Gastrocnemius medialis (tissue), 4 donors: ENCODE results near the gene IFT122. TPM values are rescaled to one million over a fixed set of nuclear protein-coding genes. Genes with fewer than 3 reads are reported as not detected.

ENCODE experiments used
- ATAC-seq, 2 donors: fragments of 150-250 bp; one replicate each; pipeline ENCODE4 v1.9.1; 2016
- DNase-seq, 2 donors: peaks; one replicate each; pipeline ENCODE4 v3.0.0-alpha.2; 2019
- H3K27ac ChIP-seq, 4 donors: fragments of 200-600 bp; sonication (generic); 1 replicate in 1 of 4; 2 replicates in 3 of 4; pipeline ENCODE4 v1.5.1; 2016 to 2018; ENCODE audit warnings: mild to moderate bottlenecking in 2 of 4, moderate library complexity in 1 of 4
- H3K27me3 ChIP-seq, 3 donors: fragments of 200-600 bp; sonication (generic) in 2 of 3; 1 replicate in 1 of 3; 2 replicates in 2 of 3; pipeline versions ENCODE4 v1.5.1 to v1.6.0; 2016 to 2019; ENCODE audit warnings: mild to moderate bottlenecking in 1 of 3, moderate library complexity in 1 of 3
- H3K36me3 ChIP-seq, 2 donors: fragments of 200-600 bp; sonication (generic) in 1 of 2; one replicate each; pipeline ENCODE4 v1.5.1; 2017 to 2018
- H3K4me1 ChIP-seq, 2 donors: fragments of 200-600 bp; sonication (generic) in 1 of 2; one replicate each; pipeline ENCODE4 v1.5.1; 2016 to 2017; ENCODE audit warnings: mild to moderate bottlenecking in 2 of 2
- H3K4me3 ChIP-seq, 4 donors: fragments of 200-600 bp; sonication (generic) in 3 of 4; 1 replicate in 1 of 4; 2 replicates in 3 of 4; pipeline ENCODE4 v1.5.1; 2016 to 2019; ENCODE audit warnings: mild to moderate bottlenecking in 2 of 4
- H3K9me3 ChIP-seq, 3 donors: fragments of 200-600 bp; sonication (generic) in 2 of 3; 1 replicate in 1 of 3; 2 replicates in 2 of 3; pipeline ENCODE4 v1.5.1; 2016 to 2019
- POLR2A ChIP-seq, 2 donors: fragments of 450-650 bp; IDR thresholded peaks; one replicate each; pipeline ENCODE4 v1.6.1; 2017; ENCODE audit warnings: antibody characterized with exemption in 2 of 2, mild to moderate bottlenecking in 2 of 2, moderate library complexity in 2 of 2
- in situ Hi-C, 4 donors: fragments of 200-750 bp; cut with MboI; loops; one replicate each; pipeline versions ENCODE4 v1.15.0 to v1.8.0; 2017; ENCODE audit warnings: low sequenced_read_pairs in 4 of 4
- intact Hi-C: fragments of 100-400 bp; cut with DNase I; formaldehyde crosslinking; loops from one replicate; pipeline ENCODE4 v1.15.1; 2023; ENCODE audit warnings: low total_unique reads
- total RNA-seq, 4 donors: library from RNA; depleted of rRNA; stranded (reverse); fragments of >200 nt; gene quantifications; one replicate each; pipeline versions ENCODE4 v1.1.0 to v1.2.3, GENCODE V29; 2016
- TF ChIP-seq, protein P1 (sequence below), 5 experiments: fragments of 450-650 bp in 3 of 5; fragments of 200-600 bp in 2 of 5; sonication (generic) in 2 of 5; IDR thresholded peaks in 4 of 5; conservative IDR thresholded peaks in 1 of 5; 1 replicate in 4 of 5; 2 replicates in 1 of 5; pipeline ENCODE4 v1.5.1; 2016 to 2019; ENCODE audit warnings: antibody characterized with exemption in 5 of 5, mild to moderate bottlenecking in 3 of 5, moderate library complexity in 3 of 5

The IFT122 gene
- total RNA-seq, 4 donors from 2014 or later, result 4.6 to 16.4 (median 5.9) TPM

DNA sequence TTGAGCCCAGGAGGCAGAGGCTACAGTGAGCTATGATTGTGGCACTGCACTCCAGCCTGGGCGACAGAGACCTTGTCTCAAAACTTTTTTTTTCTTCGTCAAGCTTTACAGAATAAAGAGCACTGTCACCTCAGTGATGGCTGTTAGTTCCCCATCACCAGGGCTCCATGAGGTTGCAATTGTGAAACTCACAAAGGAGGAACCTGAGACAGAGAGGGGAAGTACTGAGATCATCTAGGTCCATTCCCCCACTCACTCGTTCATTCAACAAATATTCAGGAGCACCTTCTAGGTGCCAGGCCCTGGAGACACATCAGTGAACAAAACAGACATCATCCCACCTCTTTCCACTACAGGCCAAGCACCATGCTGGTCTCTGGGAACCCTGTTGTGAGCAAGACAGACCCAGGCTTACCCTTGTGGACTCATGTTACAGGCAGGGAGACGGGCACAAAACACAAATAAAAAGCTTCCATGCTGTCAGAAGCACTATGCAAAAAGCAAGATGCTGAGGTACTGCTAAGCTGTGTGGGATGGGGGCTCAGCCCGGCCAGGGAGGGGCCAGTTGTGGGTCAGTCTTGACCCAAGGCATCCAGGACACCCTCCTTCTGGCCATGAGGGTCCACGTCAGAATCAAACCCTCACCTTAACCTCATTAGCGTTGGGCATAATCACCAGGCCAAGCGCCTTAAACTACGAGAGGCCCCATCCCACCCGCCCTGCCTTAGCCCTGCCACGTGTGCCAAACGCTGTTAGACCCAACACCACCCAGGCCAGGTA, 86.3 kb downstream of the IFT122 start:
- TF ChIP-seq POLR2A (IDR thresholded peaks at IDR 0.05), result no peak
- TF ChIP-seq, protein P1, sequence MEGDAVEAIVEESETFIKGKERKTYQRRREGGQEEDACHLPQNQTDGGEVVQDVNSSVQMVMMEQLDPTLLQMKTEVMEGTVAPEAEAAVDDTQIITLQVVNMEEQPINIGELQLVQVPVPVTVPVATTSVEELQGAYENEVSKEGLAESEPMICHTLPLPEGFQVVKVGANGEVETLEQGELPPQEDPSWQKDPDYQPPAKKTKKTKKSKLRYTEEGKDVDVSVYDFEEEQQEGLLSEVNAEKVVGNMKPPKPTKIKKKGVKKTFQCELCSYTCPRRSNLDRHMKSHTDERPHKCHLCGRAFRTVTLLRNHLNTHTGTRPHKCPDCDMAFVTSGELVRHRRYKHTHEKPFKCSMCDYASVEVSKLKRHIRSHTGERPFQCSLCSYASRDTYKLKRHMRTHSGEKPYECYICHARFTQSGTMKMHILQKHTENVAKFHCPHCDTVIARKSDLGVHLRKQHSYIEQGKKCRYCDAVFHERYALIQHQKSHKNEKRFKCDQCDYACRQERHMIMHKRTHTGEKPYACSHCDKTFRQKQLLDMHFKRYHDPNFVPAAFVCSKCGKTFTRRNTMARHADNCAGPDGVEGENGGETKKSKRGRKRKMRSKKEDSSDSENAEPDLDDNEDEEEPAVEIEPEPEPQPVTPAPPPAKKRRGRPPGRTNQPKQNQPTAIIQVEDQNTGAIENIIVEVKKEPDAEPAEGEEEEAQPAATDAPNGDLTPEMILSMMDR (IDR thresholded peaks at IDR 0.05 in 4 of 5, conservative IDR thresholded peaks at IDR 0.05 in 1 of 5), result no peak
- ATAC-seq (no peak), DNase-seq (no peak)
- no peak overlapping the region for H3K4me3 ChIP-seq
- in situ Hi-C loops, result no loop called here
- H3K27me3 ChIP-seq, result no peaks in the 10 kb centered on the region
- no peaks in the 10 kb centered on the region for H3K36me3 ChIP-seq
- no peaks in the 10 kb centered on the region for H3K9me3 ChIP-seq
- intact Hi-C loops, result no loop called here
- H3K4me1 ChIP-seq, result no peaks in the 10 kb centered on the region
- no peak overlapping the region for H3K27ac ChIP-seq

DNA sequence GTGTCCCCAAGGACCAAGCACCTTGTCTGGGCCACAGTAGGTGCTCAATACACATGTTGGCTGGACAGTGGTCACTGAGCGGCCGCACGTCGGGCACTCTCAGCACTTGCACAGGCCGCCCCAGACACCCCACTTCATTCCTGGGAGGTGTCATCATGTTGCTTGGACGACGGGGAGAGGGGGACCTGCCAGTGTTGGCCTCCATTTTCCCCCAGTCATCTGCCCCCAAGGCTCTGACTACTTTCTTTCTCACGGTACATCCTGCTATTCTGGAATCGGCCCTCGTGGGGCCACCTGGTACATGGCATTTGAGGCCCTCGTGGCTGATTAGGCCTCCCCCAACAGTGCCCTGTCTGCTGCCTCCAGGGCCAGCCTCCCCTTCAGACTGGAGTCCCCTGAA, 87.2 kb downstream of the IFT122 start:
- in situ Hi-C loops, result no loop called here
- intact Hi-C loops, result no loop called here
- no peak overlapping the region for H3K4me3 ChIP-seq
- TF ChIP-seq, protein P1 (IDR thresholded peaks at IDR 0.05 in 4 of 5, conservative IDR thresholded peaks at IDR 0.05 in 1 of 5), result no peak
- no peak for TF ChIP-seq POLR2A (IDR thresholded peaks at IDR 0.05)
- H3K9me3 ChIP-seq, result no peaks in the 10 kb centered on the region
- H3K27ac ChIP-seq, result no peak overlapping the region
- H3K27me3 ChIP-seq, result no peaks in the 10 kb centered on the region
- DNase-seq (no peak), ATAC-seq (no peak)
- H3K4me1 ChIP-seq, result no peaks in the 10 kb centered on the region
- H3K36me3 ChIP-seq, result no peaks in the 10 kb centered on the region

DNA sequence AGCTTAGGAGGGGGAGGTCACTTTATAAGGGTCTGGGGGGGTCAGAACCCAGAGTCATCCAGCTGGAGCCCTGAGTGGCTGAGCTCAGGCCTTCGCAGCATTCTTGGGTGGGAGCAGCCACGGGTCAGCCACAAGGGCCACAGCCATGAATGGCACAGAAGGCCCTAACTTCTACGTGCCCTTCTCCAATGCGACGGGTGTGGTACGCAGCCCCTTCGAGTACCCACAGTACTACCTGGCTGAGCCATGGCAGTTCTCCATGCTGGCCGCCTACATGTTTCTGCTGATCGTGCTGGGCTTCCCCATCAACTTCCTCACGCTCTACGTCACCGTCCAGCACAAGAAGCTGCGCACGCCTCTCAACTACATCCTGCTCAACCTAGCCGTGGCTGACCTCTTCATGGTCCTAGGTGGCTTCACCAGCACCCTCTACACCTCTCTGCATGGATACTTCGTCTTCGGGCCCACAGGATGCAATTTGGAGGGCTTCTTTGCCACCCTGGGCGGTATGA, 88.6 kb downstream of the IFT122 start, which contains the start of gene RHO:
Gene RHO (plus strand): TSS at position 51 of the 512 bp plus-strand sequence. CDS start 95 bp downstream, at position 146.
- TF ChIP-seq, protein P1 (IDR thresholded peaks at IDR 0.05 in 4 of 5, conservative IDR thresholded peaks at IDR 0.05 in 1 of 5), result no peak
- no peak for TF ChIP-seq POLR2A (IDR thresholded peaks at IDR 0.05)
- no peak within 1 kb of the TSS for H3K4me3 ChIP-seq
- no peaks in the 10 kb centered on the region for H3K27me3 ChIP-seq
- in situ Hi-C loops, result no loop called here
- no peaks in the 10 kb centered on the region for H3K36me3 ChIP-seq
- intact Hi-C loops, result no loop called here
- H3K9me3 ChIP-seq, result no peaks in the 10 kb centered on the region
- H3K27ac ChIP-seq, result no peak within 1 kb of the TSS
- ATAC-seq (no peak), DNase-seq (no peak)
- H3K4me1 ChIP-seq, result no peaks in the 10 kb centered on the region

DNA sequence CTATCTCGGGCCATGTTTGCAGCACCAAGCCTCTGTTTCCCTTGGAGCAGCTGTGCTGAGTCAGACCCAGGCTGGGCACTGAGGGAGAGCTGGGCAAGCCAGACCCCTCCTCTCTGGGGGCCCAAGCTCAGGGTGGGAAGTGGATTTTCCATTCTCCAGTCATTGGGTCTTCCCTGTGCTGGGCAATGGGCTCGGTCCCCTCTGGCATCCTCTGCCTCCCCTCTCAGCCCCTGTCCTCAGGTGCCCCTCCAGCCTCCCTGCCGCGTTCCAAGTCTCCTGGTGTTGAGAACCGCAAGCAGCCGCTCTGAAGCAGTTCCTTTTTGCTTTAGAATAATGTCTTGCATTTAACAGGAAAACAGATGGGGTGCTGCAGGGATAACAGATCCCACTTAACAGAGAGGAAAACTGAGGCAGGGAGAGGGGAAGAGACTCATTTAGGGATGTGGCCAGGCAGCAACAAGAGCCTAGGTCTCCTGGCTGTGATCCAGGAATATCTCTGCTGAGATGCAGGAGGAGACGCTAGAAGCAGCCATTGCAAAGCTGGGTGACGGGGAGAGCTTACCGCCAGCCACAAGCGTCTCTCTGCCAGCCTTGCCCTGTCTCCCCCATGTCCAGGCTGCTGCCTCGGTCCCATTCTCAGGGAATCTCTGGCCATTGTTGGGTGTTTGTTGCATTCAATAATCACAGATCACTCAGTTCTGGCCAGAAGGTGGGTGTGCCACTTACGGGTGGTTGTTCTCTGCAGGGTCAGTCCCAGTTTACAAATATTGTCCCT, 89.6 kb downstream of the IFT122 start:
- Histone ChIP-seq H3K4me3 (no peak overlapping the region), H3K4me1 (no peaks in the 10 kb centered on the region), H3K27me3 (no peaks in the 10 kb centered on the region), H3K27ac (no peak overlapping the region), H3K36me3 (no peaks in the 10 kb centered on the region), H3K9me3 (no peaks in the 10 kb centered on the region)
- intact Hi-C loops, result no loop called here
- in situ Hi-C loops, result no loop called here
- TF ChIP-seq POLR2A (IDR thresholded peaks at IDR 0.05), result no peak
- TF ChIP-seq, protein P1 (IDR thresholded peaks at IDR 0.05 in 4 of 5, conservative IDR thresholded peaks at IDR 0.05 in 1 of 5), result no peak
- ATAC-seq, result peak in 1 of 2 donors; percentile 14
- DNase-seq, result no peak
